ENCODE results near the gene KRTAP5-7. TPM values are rescaled to one million over a fixed set of nuclear protein-coding genes. Genes with fewer than 3 reads are reported as not detected.
A peak's percentile ranks its signal among the peaks of the same experiment; 100 is the strongest.
"Not testable (repeated sequence)": the region's sequence is repeated elsewhere in the genome, so short reads cannot be mapped to it uniquely, and the experiment has no call there.

KRTAP5-7 gene
- not detected for total RNA-seq

DNA sequence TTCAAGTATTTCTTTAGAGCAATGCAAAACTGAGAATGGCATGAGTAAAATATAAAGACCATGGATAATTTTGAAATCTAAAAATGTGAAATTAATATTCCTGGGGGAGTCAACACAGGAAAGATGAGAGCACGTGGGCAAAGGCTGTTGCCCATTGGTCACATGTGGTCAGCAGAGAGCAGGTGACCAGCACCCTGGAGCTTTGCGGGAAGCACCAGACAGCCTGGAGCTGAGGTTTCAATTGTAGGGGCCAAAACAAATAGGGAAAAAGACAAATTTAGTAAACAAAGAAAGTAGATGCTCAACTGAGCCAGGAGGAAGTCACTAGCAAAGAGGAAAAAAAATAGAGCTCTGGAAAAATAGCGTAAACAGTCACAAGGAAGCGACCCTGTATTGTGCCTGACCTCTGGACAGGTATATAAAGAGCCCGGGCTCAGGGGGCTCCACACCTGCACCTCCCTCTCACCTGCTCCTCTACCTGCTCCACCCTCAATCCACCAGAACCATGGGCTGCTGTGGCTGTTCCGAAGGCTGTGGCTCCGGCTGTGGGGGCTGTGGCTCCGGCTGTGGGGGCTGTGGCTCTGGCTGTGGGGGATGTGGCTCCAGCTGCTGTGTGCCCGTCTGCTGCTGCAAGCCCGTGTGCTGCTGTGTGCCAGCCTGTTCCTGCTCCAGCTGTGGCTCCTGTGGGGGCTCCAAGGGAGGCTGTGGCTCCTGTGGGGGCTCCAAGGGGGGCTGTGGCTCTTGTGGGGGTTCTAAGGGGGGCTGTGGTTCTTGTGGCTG is at the start of gene KRTAP5-7:
Gene KRTAP5-7 (plus strand): TSS at position 472 of the 780 bp plus-strand sequence. CDS start 34 bp downstream, at position 506.
- H3K9me3 Mint-ChIP-seq (ENCODE audit: low read depth); H3K27ac Mint-ChIP-seq; H3K36me3 Mint-ChIP-seq; H3K4me1 Mint-ChIP-seq; H3K4me3 Mint-ChIP-seq; CTCF ChIA-PET; ATAC-seq: not testable (repeated sequence)
- peaks cover 10% of the 10 kb centered on the region for H3K27me3 Mint-ChIP-seq
- peak; percentile 11 for DNase-seq

GRCh38 chr11:71477641-71478527 is 49.2 kb upstream of the KRTAP5-7 start:
- no peaks in the 10 kb centered on the region for H3K27me3 Mint-ChIP-seq
- H3K36me3 Mint-ChIP-seq = peaks cover 30% of the 10 kb centered on the region
- no peaks in the 10 kb centered on the region for H3K4me1 Mint-ChIP-seq
- H3K4me3 Mint-ChIP-seq = no peak overlapping the region
- no peak overlapping the region for H3K27ac Mint-ChIP-seq
- no peak for ATAC-seq
- no peak for DNase-seq
- CTCF ChIA-PET = no interaction called here
- H3K9me3 Mint-ChIP-seq (ENCODE audit: low read depth) = no peaks in the 10 kb centered on the region

DNA sequence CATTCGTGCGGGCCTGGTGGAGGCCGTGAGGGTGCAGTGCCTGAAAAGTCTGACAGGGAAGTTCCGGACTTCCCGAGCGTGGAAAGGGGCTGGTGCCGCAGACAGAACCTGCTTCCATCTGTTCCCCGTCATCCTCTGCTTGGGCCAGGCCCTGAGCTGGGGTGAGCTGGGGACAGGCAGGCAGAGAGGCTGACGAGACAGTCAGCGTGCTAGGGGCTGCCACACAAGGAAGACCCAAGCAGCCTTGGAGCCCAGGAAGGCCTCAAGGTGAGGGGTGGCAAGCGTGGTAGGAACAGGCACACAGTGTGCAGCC is 48.6 kb upstream of the KRTAP5-7 start:
- H3K4me3 Mint-ChIP-seq = no peak overlapping the region
- H3K4me1 Mint-ChIP-seq = no peaks in the 10 kb centered on the region
- DNase-seq (no peak), ATAC-seq (no peak)
- CTCF ChIA-PET = no interaction called here
- H3K27me3 Mint-ChIP-seq = no peaks in the 10 kb centered on the region
- H3K9me3 Mint-ChIP-seq (ENCODE audit: low read depth) = no peaks in the 10 kb centered on the region
- no peak overlapping the region for H3K27ac Mint-ChIP-seq
- H3K36me3 Mint-ChIP-seq = peaks cover 35% of the 10 kb centered on the region

GRCh38 chr11:71481101-71481960 is 45.7 kb upstream of the KRTAP5-7 start:
- Mint-ChIP-seq H3K27me3 (no peaks in the 10 kb centered on the region), H3K36me3 (peaks cover 46% of the 10 kb centered on the region)
- ATAC-seq = no peak

GRCh38 chr11:71482216-71482615 is 44.9 kb upstream of the KRTAP5-7 start:
- no peaks in the 10 kb centered on the region for H3K27me3 Mint-ChIP-seq
- no peaks in the 10 kb centered on the region for H3K4me1 Mint-ChIP-seq
- H3K27ac Mint-ChIP-seq = no peak overlapping the region
- H3K36me3 Mint-ChIP-seq = peaks cover 48% of the 10 kb centered on the region
- CTCF ChIA-PET = no interaction called here
- DNase-seq = no peak
- ATAC-seq = no peak
- H3K9me3 Mint-ChIP-seq (ENCODE audit: low read depth) = no peaks in the 10 kb centered on the region
- H3K4me3 Mint-ChIP-seq = no peak overlapping the region

More at GRCh38 chr11:71481101-71481960, 45.7 kb upstream of the KRTAP5-7 start:
- no peak for DNase-seq
- no peaks in the 10 kb centered on the region for H3K9me3 Mint-ChIP-seq (ENCODE audit: low read depth)
- H3K27ac Mint-ChIP-seq = no peak overlapping the region
- no peaks in the 10 kb centered on the region for H3K4me1 Mint-ChIP-seq
- CTCF ChIA-PET = no interaction called here
- no peak overlapping the region for H3K4me3 Mint-ChIP-seq

DNA sequence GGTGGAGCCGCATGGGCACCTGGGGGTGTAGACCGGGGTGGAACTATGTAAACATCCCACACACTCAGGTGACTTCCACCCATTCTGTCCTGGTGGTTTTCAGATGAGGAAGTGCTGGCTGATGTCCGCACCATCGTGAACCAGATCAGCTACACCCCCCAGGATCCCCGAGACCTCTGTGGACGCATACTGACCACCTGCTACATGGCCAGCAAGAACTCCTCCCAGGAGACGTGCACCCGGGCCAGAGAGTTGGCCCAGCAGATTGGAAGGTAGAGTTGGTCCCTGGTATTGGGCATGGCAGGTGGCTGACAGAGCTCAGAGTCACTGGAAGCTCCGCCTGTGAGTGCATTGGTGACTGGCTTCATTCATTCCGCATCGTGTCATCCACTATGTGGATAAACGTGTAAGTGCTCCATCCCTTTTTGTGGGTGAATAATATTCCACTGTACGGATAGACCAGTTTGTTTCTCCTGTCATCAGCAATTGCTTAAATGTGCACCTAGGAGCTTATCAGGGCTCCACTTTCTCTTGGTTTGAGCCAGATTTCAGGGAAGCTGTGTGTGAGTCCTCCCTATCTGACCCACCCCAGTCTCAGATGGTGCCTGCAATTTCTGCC is 44.2 kb upstream of the KRTAP5-7 start:
- CTCF ChIA-PET = no interaction called here
- no peak for ATAC-seq

GRCh38 chr11:71483692-71484091 is 43.4 kb upstream of the KRTAP5-7 start:
- Mint-ChIP-seq H3K36me3 (peaks cover 50% of the 10 kb centered on the region), H3K4me1 (peaks cover 8% of the 10 kb centered on the region), H3K27ac (no peak overlapping the region), H3K27me3 (no peaks in the 10 kb centered on the region), H3K4me3 (no peak overlapping the region), H3K9me3 (ENCODE audit: low read depth) (no peaks in the 10 kb centered on the region)
- ATAC-seq (no peak), DNase-seq (no peak)
- CTCF ChIA-PET = no interaction called here

More for the DNA sequence above, 44.2 kb upstream of the KRTAP5-7 start:
- Mint-ChIP-seq H3K4me1 (peaks cover 1% of the 10 kb centered on the region), H3K9me3 (ENCODE audit: low read depth) (no peaks in the 10 kb centered on the region), H3K27me3 (no peaks in the 10 kb centered on the region), H3K36me3 (peaks cover 50% of the 10 kb centered on the region), H3K27ac (no peak overlapping the region), H3K4me3 (no peak overlapping the region)
- no peak for DNase-seq

DNA sequence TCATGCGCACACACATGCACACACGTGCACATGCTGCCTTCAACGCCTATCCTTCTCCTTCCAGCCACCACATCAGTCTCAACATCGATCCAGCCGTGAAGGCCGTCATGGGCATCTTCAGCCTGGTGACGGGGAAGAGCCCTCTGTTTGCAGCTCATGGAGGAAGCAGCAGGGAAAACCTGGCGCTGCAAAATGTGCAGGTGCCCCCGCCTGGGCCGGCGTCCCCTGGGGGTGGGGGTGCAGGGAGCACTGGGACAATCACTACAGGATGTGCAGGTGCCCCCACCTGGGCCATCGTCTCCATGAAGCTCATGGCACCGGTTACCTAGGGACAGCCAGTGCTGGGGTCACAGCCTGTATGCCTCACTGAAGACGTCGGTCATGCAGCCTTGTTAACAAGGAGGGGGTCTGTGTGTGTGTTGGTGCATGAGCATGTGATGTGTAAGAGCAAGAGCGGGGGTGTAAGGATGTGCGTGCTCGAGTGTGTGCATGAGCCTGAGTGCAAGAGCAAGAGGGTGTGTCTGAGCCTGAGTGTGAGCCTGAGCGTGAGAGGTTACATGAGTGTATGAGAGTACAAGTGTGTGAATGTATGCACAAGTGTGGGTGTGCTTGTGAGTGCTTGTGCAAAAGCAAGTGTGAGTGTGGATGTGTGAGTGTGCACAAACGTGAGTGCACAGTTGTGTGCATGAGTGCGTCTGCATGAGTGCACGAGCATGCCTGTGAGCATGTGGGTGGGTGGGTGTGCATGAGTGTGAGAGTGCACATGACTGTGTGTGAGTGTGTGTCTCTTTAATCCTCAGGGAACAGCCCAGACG is 42.6 kb upstream of the KRTAP5-7 start:
- DNase-seq = no peak
- Mint-ChIP-seq H3K27ac (no peak overlapping the region), H3K4me3 (no peak overlapping the region), H3K27me3 (no peaks in the 10 kb centered on the region), H3K36me3 (peaks cover 48% of the 10 kb centered on the region), H3K9me3 (ENCODE audit: low read depth) (no peaks in the 10 kb centered on the region), H3K4me1 (peaks cover 15% of the 10 kb centered on the region)
- no peak for ATAC-seq
- CTCF ChIA-PET = no interaction called here

DNA sequence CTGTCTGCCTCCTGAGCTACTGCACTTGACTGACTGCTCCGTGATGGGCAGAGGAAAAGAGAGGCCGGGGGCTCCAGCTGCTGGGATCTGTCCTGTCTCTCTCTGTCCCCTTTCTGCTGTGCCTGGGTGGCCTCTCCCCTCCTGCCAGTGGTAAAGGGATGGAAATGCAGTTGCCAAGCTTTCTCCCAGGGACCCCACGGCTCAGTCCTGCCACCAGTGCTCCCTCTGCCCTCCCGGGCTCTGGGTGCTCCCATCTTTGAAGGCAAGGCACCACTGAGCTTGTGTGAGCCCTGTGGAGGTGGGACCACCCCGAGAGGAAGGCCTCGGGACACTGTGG is 42.0 kb upstream of the KRTAP5-7 start:
- peaks cover 49% of the 10 kb centered on the region for H3K36me3 Mint-ChIP-seq
- peaks cover 18% of the 10 kb centered on the region for H3K4me1 Mint-ChIP-seq
- CTCF ChIA-PET = no interaction called here
- ATAC-seq = no peak
- H3K27ac Mint-ChIP-seq = no peak overlapping the region
- H3K9me3 Mint-ChIP-seq (ENCODE audit: low read depth) = no peaks in the 10 kb centered on the region
- H3K4me3 Mint-ChIP-seq = no peak overlapping the region
- H3K27me3 Mint-ChIP-seq = no peaks in the 10 kb centered on the region
- DNase-seq = no peak

GRCh38 chr11:71485466-71485865 is 41.6 kb upstream of the KRTAP5-7 start:
- Mint-ChIP-seq H3K4me1 (peaks cover 20% of the 10 kb centered on the region), H3K27me3 (no peaks in the 10 kb centered on the region), H3K4me3 (no peak overlapping the region), H3K36me3 (peaks cover 50% of the 10 kb centered on the region), H3K9me3 (ENCODE audit: low read depth) (no peaks in the 10 kb centered on the region), H3K27ac (no peak overlapping the region)
- CTCF ChIA-PET = no interaction called here
- DNase-seq (no peak), ATAC-seq (no peak)

GRCh38 chr11:71486320-71486719 is 40.7 kb upstream of the KRTAP5-7 start:
- Mint-ChIP-seq H3K27me3 (no peaks in the 10 kb centered on the region), H3K36me3 (peaks cover 53% of the 10 kb centered on the region), H3K4me3 (no peak overlapping the region), H3K9me3 (ENCODE audit: low read depth) (no peaks in the 10 kb centered on the region), H3K27ac (no peak overlapping the region), H3K4me1 (peaks cover 20% of the 10 kb centered on the region)
- CTCF ChIA-PET = no interaction called here
- ATAC-seq (no peak), DNase-seq (no peak)

GRCh38 chr11:71488681-71489270 is 38.3 kb upstream of the KRTAP5-7 start:
- H3K27me3 Mint-ChIP-seq = no peaks in the 10 kb centered on the region
- peak overlapping the region; percentile 68 for H3K27ac Mint-ChIP-seq
- no peaks in the 10 kb centered on the region for H3K9me3 Mint-ChIP-seq (ENCODE audit: low read depth)
- peaks cover 20% of the 10 kb centered on the region for H3K4me1 Mint-ChIP-seq
- peaks cover 45% of the 10 kb centered on the region for H3K36me3 Mint-ChIP-seq
- CTCF ChIA-PET = no interaction called here
- no peak overlapping the region for H3K4me3 Mint-ChIP-seq
- ATAC-seq (no peak), DNase-seq (no peak)
